HepG2 (cell line): ENCODE measurements around the gene DNASE1L2. TPM values are rescaled to one million over a fixed set of nuclear protein-coding genes. Genes with fewer than 3 reads are reported as not detected.

Experiments
- ATAC-seq: fragments of 200-7000 bp; cut with Tn5 transposase; 3 replicates; pipeline ENCODE4 v1.9.1; 2020; ENCODE audit warnings: mild to moderate bottlenecking, moderate library complexity
- BruUV-seq: library from RNA; stranded (reverse); fragments of 400-500 nt; replicated peaks from 2 replicates; lab custom pipeline; 2021; lab: Mats Ljungman, UMichigan
- CTCF ChIA-PET: fragments of 300-600 bp; formaldehyde crosslinking; extraction: SDS; loops from one replicate; lab custom pipeline; 2021; ENCODE audit warnings: low total read pairs, inconsistent platforms, low intra/inter-chr PET ratio; lab: Yijun Ruan, JAX
- POLR2A ChIA-PET: fragments of 350-600 bp; sonication (Branson Sonifier 250); formaldehyde crosslinking; loops from one replicate; lab custom pipeline; 2020; ENCODE audit warnings: antibody characterized with exemption, inconsistent platforms; lab: Yijun Ruan, JAX
- DNase-seq: peaks from one replicate; pipeline ENCODE4 v3.0.0-alpha.2; 2015; ENCODE audit warnings: low spot score
- FAIRE-seq: peaks from 3 replicates; lab custom pipeline; 2011; peaks lifted over from hg19 to GRCh38; lab: Jason Lieb, UNC
- H2AFZ ChIP-seq: one replicate; pipeline ENCODE4 v1.6.1; 2011; ENCODE audit warnings: low read length, inconsistent platforms
- H3K27ac ChIP-seq: fragments of 300-600 bp; 3 replicates; pipeline ENCODE4 v1.8.0; 2011; ENCODE audit warnings: mixed run types, mild to moderate bottlenecking, mixed read lengths, low read length, inconsistent platforms; ENCODE audit not compliant: insufficient read depth; ENCODE audit errors: extremely low read length
- H3K27me3 ChIP-seq, 2 experiments: fragments of 200-600 bp in 1 of 2; 2 replicates in 1 of 2; 3 replicates in 1 of 2; pipeline versions ENCODE4 v1.6.0 to v1.8.0; 2011; ENCODE audit warnings: low read length in 2 of 2, mild to moderate bottlenecking in 2 of 2, moderate library complexity in 2 of 2, inconsistent platforms in 1 of 2; ENCODE audit not compliant: insufficient read depth in 2 of 2, control insufficient read depth in 1 of 2
- H3K36me3 ChIP-seq, 2 experiments: fragments of 200-600 bp in 1 of 2; replicated peaks in 1 of 2; 2 replicates in 1 of 2; 3 replicates in 1 of 2; pipeline versions ENCODE4 v1.5.1 to v1.8.0; 2011; ENCODE audit warnings: low read length in 2 of 2, inconsistent platforms in 1 of 2; ENCODE audit not compliant: insufficient read depth in 2 of 2, control insufficient read depth in 1 of 2
- H3K4me1 ChIP-seq: 2 replicates; pipeline ENCODE4 v1.5.1; 2012; ENCODE audit warnings: low read length, inconsistent platforms; ENCODE audit not compliant: insufficient read depth
- H3K4me2 ChIP-seq: 2 replicates; pipeline ENCODE4 v1.6.0; 2011; ENCODE audit warnings: low read depth, low read length, inconsistent platforms
- H3K4me3 ChIP-seq, 3 experiments: fragments of 200-600 bp in 1 of 3; sonication (generic), shearing (Covaris generic) in 1 of 3; replicated peaks in 1 of 3; 2 replicates each; pipeline ENCODE4 v1.5.1; 2011 to 2016; ENCODE audit warnings: low read length in 3 of 3, inconsistent platforms in 2 of 3, low read depth in 2 of 3, mild to moderate bottlenecking in 2 of 3, control low read depth in 1 of 3, mixed read lengths in 1 of 3; ENCODE audit not compliant: insufficient read depth in 1 of 3
- H3K79me2 ChIP-seq: one replicate; pipeline ENCODE4 v1.6.1; 2011; ENCODE audit warnings: low read length, inconsistent platforms; ENCODE audit not compliant: insufficient read depth
- H3K9ac ChIP-seq: 2 replicates; pipeline ENCODE4 v1.6.0; 2011; ENCODE audit warnings: mild to moderate bottlenecking, low read depth, low read length, inconsistent platforms; ENCODE audit not compliant: insufficient read depth
- H3K9me3 ChIP-seq: 2 replicates; pipeline ENCODE4 v1.5.1; 2012; ENCODE audit warnings: mild to moderate bottlenecking, low read length
- H4K20me1 ChIP-seq: 2 replicates; pipeline ENCODE4 v1.6.0; 2011; ENCODE audit warnings: inconsistent platforms, mild to moderate bottlenecking, low read length, moderate library complexity; ENCODE audit not compliant: insufficient read depth
- STAG1 ChIP-seq: sonication (generic); formaldehyde crosslinking; IDR thresholded peaks from 2 replicates; pipeline ENCODE4 v1.4.0; 2020; ENCODE audit warnings: missing genetic modification reagents
- WGBS: methylation state at CpG from one replicate; pipeline ENCODE4 v1.1.6; 2017; ENCODE audit warnings: low lambda C conversion rate; 5-methylcytosine and 5-hydroxymethylcytosine counted together
- in situ Hi-C: cut with HindIII; loops from 2 replicates; pipeline ENCODE4 v1.10.0; 2017; ENCODE audit warnings: low pct_unique_long_range_greater_than_20kb; ENCODE audit not compliant: extremely low pct_ligation_motif_present
- intact Hi-C: fragments of 100-400 bp; cut with micrococcal nuclease; formaldehyde crosslinking; loops from one replicate; pipeline ENCODE4 v1.10.0; 2022; ENCODE audit not compliant: unreplicated experiment
- microRNA counts: library from miRNA; unstranded; fragments of <30 nt; microRNA quantifications from one replicate; lab custom pipeline; 2015
- microRNA-seq: library from miRNA; unstranded; fragments of <30 nt; microRNA quantifications from one replicate; pipeline ENCODE4, GENCODE V29; 2020
- polyA plus RNA-seq, 8 experiments: library from polyadenylated mRNA; depleted of rRNA in 3 of 8; stranded (reverse) in 7 of 8; unstranded in 1 of 8; fragments of >200 nt; fragmentation: Illumina TruSeq in 4 of 8; extraction: Trizol in 4 of 8; gene quantifications; 2 replicates each; pipeline versions ENCODE4 v1.2.1 to v1.2.3, GENCODE V29; 2011 to 2016; ENCODE audit warnings: low read depth in 4 of 8, missing spikeins in 1 of 8, mixed read lengths in 1 of 8; ENCODE audit not compliant: insufficient read depth in 1 of 8
- small RNA-seq, 3 experiments: library from RNA; depleted of rRNA; stranded (forward); fragments of <200 nt; gene quantifications; one replicate each; pipeline ENCODE3, GENCODE V24; 2012; ENCODE audit warnings: low read depth in 2 of 3, low replicate concordance in 1 of 3; ENCODE audit not compliant: insufficient read length in 3 of 3, insufficient read depth in 2 of 3
- total RNA-seq, 5 experiments: library from RNA; depleted of rRNA; stranded (reverse); fragments of >200 nt; fragmentation: Illumina TruSeq; extraction: Trizol; gene quantifications; 2 replicates each; pipeline ENCODE4 v1.2.3, GENCODE V29; 2016; ENCODE audit warnings: low read depth in 1 of 5
- TF ChIP-seq, protein P1 (sequence below): sonication (generic); formaldehyde crosslinking; conservative IDR thresholded peaks from 2 replicates; pipeline ENCODE4 v1.4.0; 2020; ENCODE audit warnings: mild to moderate bottlenecking, missing genetic modification reagents, moderate library complexity
- TF ChIP-seq, protein P2 (sequence below): sonication (generic); formaldehyde crosslinking; IDR thresholded peaks from 2 replicates; pipeline ENCODE4 v1.5.0; 2020; ENCODE audit warnings: missing genetic modification reagents, mild to moderate bottlenecking, borderline replicate concordance

Gene DNASE1L2
- total and polyA plus RNA-seq, 2 of the 13 experiments (the other 11 are each of a cell fraction or from before 2014, with no cell fraction given): 0.44 to 0.50 TPM

DNA sequence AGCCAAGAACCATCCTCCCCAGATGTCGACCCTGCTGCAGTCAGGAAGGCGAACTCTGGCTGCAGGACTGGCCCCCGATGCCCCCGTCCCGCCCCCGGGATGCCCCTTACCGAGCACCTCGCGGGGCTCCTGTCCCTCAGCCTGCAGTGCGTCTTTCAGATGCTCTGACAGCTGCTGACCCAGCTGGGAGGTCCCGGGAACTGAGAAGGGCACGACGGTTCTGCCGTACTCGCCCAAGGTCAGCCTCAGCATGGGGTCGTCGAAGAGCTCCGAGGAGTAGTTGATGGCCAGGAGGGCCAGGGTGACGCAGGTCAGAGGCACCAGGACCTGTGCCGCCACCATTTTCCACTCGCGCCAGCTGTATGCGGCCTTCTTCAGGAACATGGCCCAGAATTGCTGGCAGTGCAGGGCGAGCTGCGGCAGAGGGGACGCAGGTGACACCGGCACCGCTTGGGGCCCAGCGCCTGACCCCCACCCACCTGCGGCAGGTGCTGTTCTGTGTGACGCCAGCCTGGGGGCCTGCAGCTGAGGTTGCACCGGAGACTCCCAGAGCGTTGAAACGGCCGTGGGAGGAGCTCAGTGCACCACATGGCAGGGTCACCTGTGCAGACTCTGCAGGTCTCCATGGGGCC lies 51.8 kb downstream of the DNASE1L2 start:
- Histone ChIP-seq H3K9me3 (no peaks in the 10 kb centered on the region), H3K4me3 (no peak overlapping the region), H3K27ac (no peak overlapping the region), H3K36me3 (no peaks in the 10 kb centered on the region), H3K4me1 (no peaks in the 10 kb centered on the region), H3K79me2 (no peaks in the 10 kb centered on the region), H3K9ac (no peak overlapping the region), H3K4me2 (no peak overlapping the region), H4K20me1 (no peaks in the 10 kb centered on the region), H3K27me3 (peaks cover 23 to 68% of the 10 kb centered on the region in 2 experiments; a peak in 4 of 5 replicates), H2AFZ (no peak overlapping the region)
- DNase-seq (no peak), FAIRE-seq (no peak), ATAC-seq (no peak)
- TF ChIP-seq, protein P1, sequence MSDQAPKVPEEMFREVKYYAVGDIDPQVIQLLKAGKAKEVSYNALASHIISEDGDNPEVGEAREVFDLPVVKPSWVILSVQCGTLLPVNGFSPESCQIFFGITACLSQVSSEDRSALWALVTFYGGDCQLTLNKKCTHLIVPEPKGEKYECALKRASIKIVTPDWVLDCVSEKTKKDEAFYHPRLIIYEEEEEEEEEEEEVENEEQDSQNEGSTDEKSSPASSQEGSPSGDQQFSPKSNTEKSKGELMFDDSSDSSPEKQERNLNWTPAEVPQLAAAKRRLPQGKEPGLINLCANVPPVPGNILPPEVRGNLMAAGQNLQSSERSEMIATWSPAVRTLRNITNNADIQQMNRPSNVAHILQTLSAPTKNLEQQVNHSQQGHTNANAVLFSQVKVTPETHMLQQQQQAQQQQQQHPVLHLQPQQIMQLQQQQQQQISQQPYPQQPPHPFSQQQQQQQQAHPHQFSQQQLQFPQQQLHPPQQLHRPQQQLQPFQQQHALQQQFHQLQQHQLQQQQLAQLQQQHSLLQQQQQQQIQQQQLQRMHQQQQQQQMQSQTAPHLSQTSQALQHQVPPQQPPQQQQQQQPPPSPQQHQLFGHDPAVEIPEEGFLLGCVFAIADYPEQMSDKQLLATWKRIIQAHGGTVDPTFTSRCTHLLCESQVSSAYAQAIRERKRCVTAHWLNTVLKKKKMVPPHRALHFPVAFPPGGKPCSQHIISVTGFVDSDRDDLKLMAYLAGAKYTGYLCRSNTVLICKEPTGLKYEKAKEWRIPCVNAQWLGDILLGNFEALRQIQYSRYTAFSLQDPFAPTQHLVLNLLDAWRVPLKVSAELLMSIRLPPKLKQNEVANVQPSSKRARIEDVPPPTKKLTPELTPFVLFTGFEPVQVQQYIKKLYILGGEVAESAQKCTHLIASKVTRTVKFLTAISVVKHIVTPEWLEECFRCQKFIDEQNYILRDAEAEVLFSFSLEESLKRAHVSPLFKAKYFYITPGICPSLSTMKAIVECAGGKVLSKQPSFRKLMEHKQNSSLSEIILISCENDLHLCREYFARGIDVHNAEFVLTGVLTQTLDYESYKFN (CRISPR knock-in tag): no peak
- TF ChIP-seq STAG1 (CRISPR knock-in tag): no peak
- TF ChIP-seq, protein P2, sequence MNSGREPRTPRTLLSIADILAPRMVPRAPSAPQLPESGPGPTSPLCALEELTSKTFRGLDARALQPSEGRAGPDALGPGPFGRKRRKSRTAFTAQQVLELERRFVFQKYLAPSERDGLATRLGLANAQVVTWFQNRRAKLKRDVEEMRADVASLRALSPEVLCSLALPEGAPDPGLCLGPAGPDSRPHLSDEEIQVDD: no peak
- no TSS peak for BruUV-seq
- intact Hi-C loops: no loop called here
- in situ Hi-C loops: no loop called here
- CTCF ChIA-PET: no interaction called here
- WGBS: 92% methylated on average over 9 of the region's 35 CpGs
- POLR2A ChIA-PET: no interaction called here

MicroRNAs within 50 kb of the gene (microRNA counts, 767-probe panel; counts per million panel counts)
- not detected for microRNA hsa-miR-940 (lab: Ali Mortazavi, UCI)

Small RNA genes within 50 kb of the gene (microRNA-seq; reads per million reads assigned to microRNA genes)
- gene MIR3677 (2.4 reads per million, percentile 13 among the genes with 10 or more reads in this experiment), gene MIR4717 (not detected)

Small RNA genes within 50 kb of the gene (small RNA-seq; reads per million reads assigned to genes)
- gene MIR3677 (0 to 0.97 (median 0) reads per million in 3 experiments), gene MIR4717 (0 reads per million in 3 experiments)

Other genes with a start within 250 kb of the DNASE1L2 start
- 0.58 and 0.97 TPM in 2 replicates for gene SYNGR3, start 246.5 kb upstream of the DNASE1L2 start, total RNA-seq (2016; rRNA removed; fragmentation: Illumina TruSeq; extraction: Trizol)
- 5.7 and 7.4 TPM in 2 replicates for gene SYNGR3, start 246.5 kb upstream of the DNASE1L2 start, polyA plus RNA-seq (2011; rRNA removed)
- gene ZNF598, start 226.6 kb upstream of the DNASE1L2 start, total RNA-seq (2016; rRNA removed; fragmentation: Illumina TruSeq; extraction: Trizol): 9.5 and 13.5 TPM in 2 replicates
- gene ZNF598, start 226.6 kb upstream of the DNASE1L2 start, polyA plus RNA-seq (2011; rRNA removed): 14.2 and 17.6 TPM in 2 replicates
- gene NPW, start 216.7 kb upstream of the DNASE1L2 start, total RNA-seq (2016; rRNA removed; fragmentation: Illumina TruSeq; extraction: Trizol): 0.97 TPM in 1 of 2 replicates, not detected in the other
- 0.24 and 0.25 TPM in 2 replicates for gene NPW, start 216.7 kb upstream of the DNASE1L2 start, polyA plus RNA-seq (2011; rRNA removed)
- gene NHERF2, start 209.5 kb upstream of the DNASE1L2 start, total RNA-seq (2016; rRNA removed; fragmentation: Illumina TruSeq; extraction: Trizol): 15.8 and 23.7 TPM in 2 replicates
- 39.3 and 47.2 TPM in 2 replicates for gene NHERF2, start 209.5 kb upstream of the DNASE1L2 start, polyA plus RNA-seq (2011; rRNA removed)
- 64.8 and 64.9 TPM in 2 replicates for gene NTHL1, start 188.6 kb upstream of the DNASE1L2 start, total RNA-seq (2016; rRNA removed; fragmentation: Illumina TruSeq; extraction: Trizol)
- gene NTHL1, start 188.6 kb upstream of the DNASE1L2 start, polyA plus RNA-seq (2011; rRNA removed): 47.5 and 55.6 TPM in 2 replicates
- gene TSC2, start 188.5 kb upstream of the DNASE1L2 start, total RNA-seq (2016; rRNA removed; fragmentation: Illumina TruSeq; extraction: Trizol): 10.3 and 19.6 TPM in 2 replicates
- gene TSC2, start 188.5 kb upstream of the DNASE1L2 start, polyA plus RNA-seq (2011; rRNA removed): 40.4 and 44.6 TPM in 2 replicates
- 9.1 and 22.1 TPM in 2 replicates for gene PKD1, start 100.5 kb upstream of the DNASE1L2 start, total RNA-seq (2016; rRNA removed; fragmentation: Illumina TruSeq; extraction: Trizol)
- gene PKD1, start 100.5 kb upstream of the DNASE1L2 start, polyA plus RNA-seq (2011; rRNA removed): 23.0 and 40.7 TPM in 2 replicates
- gene RAB26, start 87.8 kb upstream of the DNASE1L2 start, total RNA-seq (2016; rRNA removed; fragmentation: Illumina TruSeq; extraction: Trizol): 0.45 and 0.86 TPM in 2 replicates
- 3.6 and 3.7 TPM in 2 replicates for gene RAB26, start 87.8 kb upstream of the DNASE1L2 start, polyA plus RNA-seq (2011; rRNA removed)
- gene TRAF7, start 80.7 kb upstream of the DNASE1L2 start, total RNA-seq (2016; rRNA removed; fragmentation: Illumina TruSeq; extraction: Trizol): 40.3 and 47.9 TPM in 2 replicates
- 65.6 and 67.9 TPM in 2 replicates for gene TRAF7, start 80.7 kb upstream of the DNASE1L2 start, polyA plus RNA-seq (2011; rRNA removed)
- gene CASKIN1, start 39.8 kb upstream of the DNASE1L2 start, total RNA-seq (2016; rRNA removed; fragmentation: Illumina TruSeq; extraction: Trizol): 1.2 and 1.4 TPM in 2 replicates
- gene CASKIN1, start 39.8 kb upstream of the DNASE1L2 start, polyA plus RNA-seq (2011; rRNA removed): 2.2 and 9.4 TPM in 2 replicates
- gene MLST8, start 31.0 kb upstream of the DNASE1L2 start, total RNA-seq (2016; rRNA removed; fragmentation: Illumina TruSeq; extraction: Trizol): 25.2 and 30.8 TPM in 2 replicates
- gene MLST8, start 31.0 kb upstream of the DNASE1L2 start, polyA plus RNA-seq (2011; rRNA removed): 70.9 and 72.7 TPM in 2 replicates
- 1.7 and 5.8 TPM in 2 replicates for gene BRICD5, start 25.6 kb upstream of the DNASE1L2 start, total RNA-seq (2016; rRNA removed; fragmentation: Illumina TruSeq; extraction: Trizol)
- gene BRICD5, start 25.6 kb upstream of the DNASE1L2 start, polyA plus RNA-seq (2011; rRNA removed): 1.6 and 2.0 TPM in 2 replicates
- 15.6 and 18.3 TPM in 2 replicates for gene PGP, start 21.6 kb upstream of the DNASE1L2 start, total RNA-seq (2016; rRNA removed; fragmentation: Illumina TruSeq; extraction: Trizol)
- gene PGP, start 21.6 kb upstream of the DNASE1L2 start, polyA plus RNA-seq (2011; rRNA removed): 7.3 and 8.4 TPM in 2 replicates
- gene E4F1, start 12.9 kb upstream of the DNASE1L2 start, total RNA-seq (2016; rRNA removed; fragmentation: Illumina TruSeq; extraction: Trizol): 10.3 and 19.5 TPM in 2 replicates
- 13.8 and 17.2 TPM in 2 replicates for gene E4F1, start 12.9 kb upstream of the DNASE1L2 start, polyA plus RNA-seq (2011; rRNA removed)
- gene ECI1, start 15.1 kb downstream of the DNASE1L2 start, total RNA-seq (2016; rRNA removed; fragmentation: Illumina TruSeq; extraction: Trizol): 73.8 and 82.0 TPM in 2 replicates
- 102 and 117 TPM in 2 replicates for gene ECI1, start 15.1 kb downstream of the DNASE1L2 start, polyA plus RNA-seq (2011; rRNA removed)
- 126 and 127 TPM in 2 replicates for gene RNPS1, start 31.7 kb downstream of the DNASE1L2 start, total RNA-seq (2016; rRNA removed; fragmentation: Illumina TruSeq; extraction: Trizol)
- gene RNPS1, start 31.7 kb downstream of the DNASE1L2 start, polyA plus RNA-seq (2011; rRNA removed): 124 and 133 TPM in 2 replicates
- gene ABCA3, start 104.3 kb downstream of the DNASE1L2 start, total RNA-seq (2016; rRNA removed; fragmentation: Illumina TruSeq; extraction: Trizol): 0.41 and 0.60 TPM in 2 replicates
- gene ABCA3, start 104.3 kb downstream of the DNASE1L2 start, polyA plus RNA-seq (2011; rRNA removed): 1.5 and 2.3 TPM in 2 replicates
- 13.7 and 22.8 TPM in 2 replicates for gene CCNF, start 193.0 kb downstream of the DNASE1L2 start, total RNA-seq (2016; rRNA removed; fragmentation: Illumina TruSeq; extraction: Trizol)
- 5.0 and 6.4 TPM in 2 replicates for gene CCNF, start 193.0 kb downstream of the DNASE1L2 start, polyA plus RNA-seq (2011; rRNA removed)
- gene TEDC2, start 223.7 kb downstream of the DNASE1L2 start, total RNA-seq (2016; rRNA removed; fragmentation: Illumina TruSeq; extraction: Trizol): 19.7 and 24.4 TPM in 2 replicates
- 5.9 and 6.2 TPM in 2 replicates for gene TEDC2, start 223.7 kb downstream of the DNASE1L2 start, polyA plus RNA-seq (2011; rRNA removed)
- 0.20 and 0.35 TPM in 2 replicates for gene NTN3, start 234.9 kb downstream of the DNASE1L2 start, total RNA-seq (2016; rRNA removed; fragmentation: Illumina TruSeq; extraction: Trizol)
- 0.09 and 0.29 TPM in 2 replicates for gene NTN3, start 234.9 kb downstream of the DNASE1L2 start, polyA plus RNA-seq (2011; rRNA removed)
- gene TBC1D24, start 238.7 kb downstream of the DNASE1L2 start, total RNA-seq (2016; rRNA removed; fragmentation: Illumina TruSeq; extraction: Trizol): 13.7 and 17.6 TPM in 2 replicates
- gene TBC1D24, start 238.7 kb downstream of the DNASE1L2 start, polyA plus RNA-seq (2011; rRNA removed): 7.7 and 8.4 TPM in 2 replicates